Stomach (tissue), 4 donors: ENCODE results near the gene LUM.

Source experiments
- CTCF ChIP-seq, 7 experiments: fragments of 450-650 bp in 4 of 7; fragments of 200-600 bp in 3 of 7; sonication (generic) in 3 of 7; IDR thresholded peaks; one replicate each; pipeline ENCODE4 v1.5.1; 2016 to 2019; ENCODE audit warnings: antibody characterized with exemption in 7 of 7, control low read depth in 2 of 7, mild to moderate bottlenecking in 1 of 7
- EP300 ChIP-seq: sonication (generic); formaldehyde crosslinking; IDR thresholded peaks from one replicate; pipeline ENCODE4 v1.6.1; 2017; ENCODE audit warnings: antibody characterized with exemption
- POLR2A ChIP-seq, 4 donors: fragments of 450-650 bp; IDR thresholded peaks; one replicate each; pipeline ENCODE4 v1.6.1; 2016; ENCODE audit warnings: antibody characterized with exemption in 4 of 4, control low read depth in 2 of 4, mild to moderate bottlenecking in 1 of 4, moderate library complexity in 1 of 4

GRCh38 chr12:91106283-91106682, 5.0 kb downstream of the LUM start:
- no peak for TF ChIP-seq CTCF (IDR thresholded peaks at IDR 0.05)
- no peak for TF ChIP-seq POLR2A (IDR thresholded peaks at IDR 0.05)
- TF ChIP-seq EP300: no peak
